GM23338 (cell line): Measurements from ENCODE around the gene SLC2A2.

Source experiments
- CREB1 ChIP-seq: fragments of 250-450 bp; sonication (Bioruptor Pico); IDR thresholded peaks from 2 replicates; pipeline ENCODE4 v1.5.0; 2020; ENCODE audit warnings: low read depth, mild to moderate bottlenecking, moderate library complexity
- CTCF ChIP-seq, 2 experiments: fragments of 200-600 bp in 1 of 2; sonication (generic) in 1 of 2; conservative IDR thresholded peaks; 2 replicates each; pipeline versions ENCODE4 v1.5.1 to v1.6.1; 2016 to 2017; ENCODE audit warnings: antibody characterized with exemption in 2 of 2, low read depth in 2 of 2, mild to moderate bottlenecking in 2 of 2, moderate library complexity in 1 of 2
- EZH2 ChIP-seq: fragments of 200-600 bp; sonication (generic); IDR thresholded peaks from one replicate; pipeline ENCODE4 v1.8.0; 2017; ENCODE audit warnings: antibody characterized with exemption, mild to moderate bottlenecking, low read depth; ENCODE audit not compliant: unreplicated experiment
- NANOG ChIP-seq: IDR thresholded peaks from 2 replicates; pipeline ENCODE4 v1.6.1; 2016; ENCODE audit warnings: antibody characterized with exemption, borderline replicate concordance
- POLR2AphosphoS5 ChIP-seq: IDR thresholded peaks from 2 replicates; pipeline ENCODE4 v1.6.1; 2016; ENCODE audit warnings: antibody characterized with exemption, low read depth
- TF ChIP-seq, protein P1 (sequence below): IDR thresholded peaks from 2 replicates; pipeline ENCODE4 v1.6.1; 2016; ENCODE audit warnings: antibody characterized with exemption

DNA sequence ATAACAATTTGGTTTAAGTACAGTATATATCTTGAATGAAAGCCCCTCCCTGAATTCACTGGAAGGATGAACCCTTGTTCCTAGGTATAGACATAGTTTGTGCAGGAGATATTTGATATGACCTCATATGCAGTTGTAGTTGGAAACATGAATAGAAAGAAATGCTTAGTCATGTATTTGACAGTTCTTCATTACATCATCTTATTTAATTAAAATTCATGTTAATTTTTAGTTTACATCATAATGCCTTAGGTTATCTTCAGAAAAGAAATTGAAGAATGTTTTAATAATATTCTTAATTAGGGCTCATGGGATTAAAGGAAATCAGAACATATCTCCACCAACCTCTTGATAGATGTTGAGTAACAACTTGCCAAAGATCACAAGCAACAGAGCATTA, 19.2 kb downstream of the SLC2A2 start:
- TF ChIP-seq CTCF (conservative IDR thresholded peaks at IDR 0.05; ENCODE audit: low read depth in 2 of 2) (no peak), CREB1 (CRISPR knock-in tag) (no peak), POLR2AphosphoS5 (no peak), EZH2 (no peak), NANOG (no peak)
- TF ChIP-seq, protein P1, sequence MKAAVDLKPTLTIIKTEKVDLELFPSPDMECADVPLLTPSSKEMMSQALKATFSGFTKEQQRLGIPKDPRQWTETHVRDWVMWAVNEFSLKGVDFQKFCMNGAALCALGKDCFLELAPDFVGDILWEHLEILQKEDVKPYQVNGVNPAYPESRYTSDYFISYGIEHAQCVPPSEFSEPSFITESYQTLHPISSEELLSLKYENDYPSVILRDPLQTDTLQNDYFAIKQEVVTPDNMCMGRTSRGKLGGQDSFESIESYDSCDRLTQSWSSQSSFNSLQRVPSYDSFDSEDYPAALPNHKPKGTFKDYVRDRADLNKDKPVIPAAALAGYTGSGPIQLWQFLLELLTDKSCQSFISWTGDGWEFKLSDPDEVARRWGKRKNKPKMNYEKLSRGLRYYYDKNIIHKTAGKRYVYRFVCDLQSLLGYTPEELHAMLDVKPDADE, result no peak
